OCI-LY7 (cell line): ENCODE measurements around the gene SLC2A10. TPM values are rescaled to one million over a fixed set of nuclear protein-coding genes. Genes with fewer than 3 reads are reported as not detected.

ENCODE experiments used
- BruUV-seq: library from RNA; stranded (reverse); fragments of 400-500 nt; replicated peaks from 2 replicates; lab custom pipeline; 2021; lab: Mats Ljungman, UMichigan
- CTCF ChIA-PET: fragments of 300-600 bp; sonication (Branson Sonifier 250); formaldehyde crosslinking; loops from one replicate; lab custom pipeline; 2022; ENCODE audit warnings: antibody characterized with exemption; ENCODE audit not compliant: unreplicated experiment; lab: Charles Lee
- POLR2A ChIA-PET: fragments of 300-600 bp; sonication (Branson Sonifier 250); formaldehyde crosslinking; loops from one replicate; lab custom pipeline; 2022; ENCODE audit warnings: antibody characterized with exemption; lab: Charles Lee
- DNase-seq: peaks from one replicate; pipeline ENCODE4 v3.0.0-alpha.2; 2015; ENCODE audit warnings: low spot score
- H2AFZ ChIP-seq: fragments of 200-600 bp; sonication (generic), shearing (Covaris generic); 2 replicates; pipeline ENCODE4 v1.6.1; 2014; ENCODE audit warnings: mild to moderate bottlenecking, antibody characterized with exemption, low read length, moderate library complexity
- H3K27ac ChIP-seq: fragments of 200-600 bp; sonication (generic); 2 replicates; pipeline ENCODE4 v1.5.1; 2014; ENCODE audit warnings: mixed run types, low read depth, mild to moderate bottlenecking, moderate library complexity, low read length, inconsistent platforms; ENCODE audit not compliant: poor library complexity, severe bottlenecking
- H3K36me3 ChIP-seq: fragments of 200-600 bp; sonication (generic); 2 replicates; pipeline ENCODE4 v1.6.1; 2014; ENCODE audit warnings: mild to moderate bottlenecking, antibody characterized with exemption, low read length, moderate library complexity, mixed read lengths; ENCODE audit not compliant: insufficient read depth
- H3K4me1 ChIP-seq: fragments of 200-600 bp; sonication (generic); 2 replicates; pipeline ENCODE4 v1.5.1; 2014; ENCODE audit warnings: mild to moderate bottlenecking, low read length; ENCODE audit not compliant: insufficient read depth, poor library complexity, severe bottlenecking
- H3K4me2 ChIP-seq: fragments of 200-600 bp; sonication (generic); 2 replicates; pipeline ENCODE4 v1.6.1; 2014; ENCODE audit warnings: mild to moderate bottlenecking, low read length
- H3K4me3 ChIP-seq: fragments of 200-600 bp; sonication (generic); 2 replicates; pipeline ENCODE4 v1.5.1; 2014; ENCODE audit warnings: mild to moderate bottlenecking, low read depth, low read length; ENCODE audit not compliant: poor library complexity, severe bottlenecking
- H3K79me2 ChIP-seq: fragments of 200-600 bp; sonication (generic); 2 replicates; pipeline ENCODE4 v1.6.1; 2016; ENCODE audit warnings: low read depth, mild to moderate bottlenecking, low read length, moderate library complexity, mixed read lengths; ENCODE audit not compliant: insufficient read depth
- H3K9me2 ChIP-seq: fragments of 200-600 bp; sonication (generic); 2 replicates; pipeline ENCODE4 v1.6.1; 2016; ENCODE audit warnings: mild to moderate bottlenecking, low read length, mixed read lengths; ENCODE audit not compliant: insufficient read depth
- H3K9me3 ChIP-seq: fragments of 200-600 bp; sonication (generic); 2 replicates; pipeline ENCODE4 v1.6.1; 2014; ENCODE audit warnings: mild to moderate bottlenecking, mixed run types, low read length, mixed read lengths
- H4K20me1 ChIP-seq: fragments of 200-600 bp; sonication (generic); 2 replicates; pipeline ENCODE4 v1.6.1; 2014; ENCODE audit warnings: mild to moderate bottlenecking, antibody characterized with exemption, low read length, moderate library complexity, mixed read lengths; ENCODE audit not compliant: insufficient read depth
- CTCF ChIP-seq: fragments of 200-600 bp; sonication (generic); conservative IDR thresholded peaks from 2 replicates; pipeline ENCODE4 v1.5.1; 2014; ENCODE audit warnings: mild to moderate bottlenecking, antibody characterized with exemption, low read length, moderate library complexity, mixed read lengths
- EZH2phosphoT487 ChIP-seq: fragments of 200-600 bp; sonication (generic); IDR thresholded peaks from 2 replicates; pipeline ENCODE4 v1.6.1; 2018; ENCODE audit warnings: low read depth, borderline replicate concordance, mild to moderate bottlenecking, mixed run types, antibody characterized with exemption, low read length, moderate library complexity, mixed read lengths
- intact Hi-C: fragments of 100-400 bp; cut with micrococcal nuclease; formaldehyde crosslinking; loops from one replicate; pipeline ENCODE4 v1.10.0; 2022; ENCODE audit not compliant: unreplicated experiment
- total RNA-seq, 2 experiments: library from RNA; depleted of rRNA in 1 of 2; stranded (reverse); fragments of >200 nt in 1 of 2; shearing (Covaris generic) in 1 of 2; gene quantifications; 2 replicates each; pipeline ENCODE4 v1.2.3, GENCODE V29; 2014 to 2022

The SLC2A10 gene
- total RNA-seq, 2 experiments from 2014 or later = not detected

GRCh38 chr20:46770330-46771194 is 61.1 kb downstream of the SLC2A10 start:
- Histone ChIP-seq H3K79me2 (no peaks in the 10 kb centered on the region), H3K9me3 (peaks cover 3% of the 10 kb centered on the region; the same call in 1 of the 2 replicates), H2AFZ (peak overlapping the region; percentile 12; the same call in 1 of the 2 replicates), H3K9me2 (no peaks in the 10 kb centered on the region), H3K4me2 (peak overlapping the region; percentile 39), H3K27ac (no peak overlapping the region), H4K20me1 (no peaks in the 10 kb centered on the region), H3K4me3 (peak overlapping the region; percentile 37), H3K4me1 (peaks cover 51% of the 10 kb centered on the region), H3K36me3 (no peaks in the 10 kb centered on the region; the same call in 1 of the 2 replicates)
- BruUV-seq = no TSS peak
- ChIA-PET POLR2A (no interaction called here), CTCF (no interaction called here)
- DNase-seq = peak; percentile 33
- no peak for TF ChIP-seq EZH2phosphoT487
- TF ChIP-seq CTCF = no peak
- intact Hi-C loops = no loop called here

GRCh38 chr20:46771195-46771588 is 61.7 kb downstream of the SLC2A10 start:
- no peak for TF ChIP-seq EZH2phosphoT487
- TF ChIP-seq CTCF = no peak
- Histone ChIP-seq H3K27ac (no peak overlapping the region), H3K4me1 (peaks cover 45% of the 10 kb centered on the region), H3K9me3 (peaks cover 7% of the 10 kb centered on the region; the same call in 1 of the 2 replicates), H3K79me2 (no peaks in the 10 kb centered on the region), H2AFZ (no peak overlapping the region), H3K4me3 (peak overlapping the region; percentile 37), H3K4me2 (peak overlapping the region; percentile 39), H3K9me2 (no peaks in the 10 kb centered on the region), H3K36me3 (no peaks in the 10 kb centered on the region; the same call in 1 of the 2 replicates), H4K20me1 (no peaks in the 10 kb centered on the region)
- intact Hi-C loops = no loop called here
- DNase-seq = no peak
- no TSS peak for BruUV-seq
- POLR2A ChIA-PET = no interaction called here
- CTCF ChIA-PET = no interaction called here

GRCh38 chr20:46772901-46773300 is 63.5 kb downstream of the SLC2A10 start:
- Histone ChIP-seq H2AFZ (no peak overlapping the region), H3K4me1 (peaks cover 44% of the 10 kb centered on the region), H3K27ac (peak overlapping the region; percentile 74), H3K36me3 (no peaks in the 10 kb centered on the region; the same call in 1 of the 2 replicates), H3K4me2 (peak overlapping the region; percentile 55), H4K20me1 (no peaks in the 10 kb centered on the region), H3K79me2 (no peaks in the 10 kb centered on the region), H3K9me3 (peaks cover 7% of the 10 kb centered on the region; the same call in 1 of the 2 replicates), H3K4me3 (no peak overlapping the region), H3K9me2 (no peaks in the 10 kb centered on the region)
- no peak for DNase-seq
- no peak for TF ChIP-seq EZH2phosphoT487
- no peak for TF ChIP-seq CTCF
- ChIA-PET CTCF (no interaction called here), POLR2A (no interaction called here)
- intact Hi-C loops = no loop called here
- BruUV-seq = no TSS peak
